GM12873 (cell line): ENCODE measurements around the gene TEF.

Experiments used
- CTCF ChIP-seq: IDR thresholded peaks from 2 replicates; pipeline ENCODE4 v1.5.1; 2012; ENCODE audit warnings: low read depth, mild to moderate bottlenecking, moderate library complexity, low read length, control low read depth; ENCODE audit not compliant: insufficient read depth; ENCODE audit errors: missing control alignments

The TEF gene

DNA sequence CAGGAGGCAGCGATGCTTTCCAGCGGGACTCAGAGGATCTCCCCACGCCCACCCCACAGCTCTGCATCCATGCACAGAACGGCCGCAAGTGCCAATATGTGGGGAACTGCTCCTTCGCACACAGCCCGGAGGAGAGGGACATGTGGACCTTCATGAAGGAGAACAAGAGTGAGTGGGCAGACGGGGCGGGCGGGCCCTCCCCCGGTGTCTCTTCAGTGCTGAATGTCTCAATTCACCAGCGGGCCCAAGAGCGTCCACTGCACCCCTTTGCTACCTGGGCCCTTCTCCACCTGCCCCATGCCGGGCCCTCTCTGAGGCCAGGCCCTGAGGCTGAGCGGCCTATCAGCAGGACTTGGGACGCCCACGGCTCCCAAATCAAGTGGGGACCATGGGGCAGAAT, 25.8 kb upstream of the TEF start:
- no peak for TF ChIP-seq CTCF

DNA sequence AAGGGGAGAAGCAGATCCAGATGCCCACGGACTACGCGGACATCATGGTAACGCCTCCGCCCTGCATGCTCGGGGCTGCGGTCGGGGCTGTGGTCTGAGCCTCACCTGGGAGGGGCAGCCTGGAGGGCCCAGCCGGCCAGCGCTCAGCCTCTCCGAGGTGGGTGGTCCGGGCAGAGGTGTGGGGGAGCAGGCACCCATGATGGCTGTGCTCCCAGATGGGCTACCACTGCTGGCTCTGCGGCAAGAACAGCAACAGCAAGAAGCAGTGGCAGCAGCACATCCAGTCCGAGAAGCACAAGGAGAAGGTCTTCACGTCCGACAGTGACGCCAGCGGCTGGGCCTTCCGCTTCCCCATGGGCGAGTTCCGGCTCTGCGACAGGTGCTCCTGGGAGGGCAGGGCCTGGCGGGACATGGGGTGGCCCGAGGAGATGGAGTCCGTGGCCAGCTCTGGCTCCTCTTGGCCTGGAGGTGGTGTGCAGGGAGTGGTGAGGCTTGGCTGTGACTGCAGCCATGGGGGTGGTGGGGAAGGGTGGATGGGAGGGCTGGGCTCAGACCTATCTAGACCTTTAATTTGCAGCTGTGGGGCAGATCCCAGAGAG, 25.2 kb upstream of the TEF start:
- TF ChIP-seq CTCF = no peak

DNA sequence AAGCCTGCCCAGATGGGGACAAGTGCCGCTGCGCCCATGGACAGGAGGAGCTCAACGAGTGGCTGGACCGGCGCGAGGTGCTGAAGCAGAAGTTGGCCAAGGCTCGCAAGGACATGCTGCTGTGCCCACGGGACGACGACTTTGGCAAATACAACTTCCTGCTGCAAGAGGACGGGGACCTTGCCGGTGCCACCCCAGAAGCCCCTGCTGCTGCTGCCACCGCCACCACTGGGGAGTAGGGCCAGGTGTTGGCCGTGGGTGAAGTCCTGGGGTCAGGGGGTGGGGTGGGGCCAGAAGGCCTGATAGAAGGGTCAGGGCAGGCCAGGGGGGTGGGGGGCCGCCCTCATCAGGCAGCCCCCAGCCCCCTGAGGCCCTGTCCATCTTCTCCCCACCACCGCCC, 24.6 kb upstream of the TEF start:
- no peak for TF ChIP-seq CTCF

DNA sequence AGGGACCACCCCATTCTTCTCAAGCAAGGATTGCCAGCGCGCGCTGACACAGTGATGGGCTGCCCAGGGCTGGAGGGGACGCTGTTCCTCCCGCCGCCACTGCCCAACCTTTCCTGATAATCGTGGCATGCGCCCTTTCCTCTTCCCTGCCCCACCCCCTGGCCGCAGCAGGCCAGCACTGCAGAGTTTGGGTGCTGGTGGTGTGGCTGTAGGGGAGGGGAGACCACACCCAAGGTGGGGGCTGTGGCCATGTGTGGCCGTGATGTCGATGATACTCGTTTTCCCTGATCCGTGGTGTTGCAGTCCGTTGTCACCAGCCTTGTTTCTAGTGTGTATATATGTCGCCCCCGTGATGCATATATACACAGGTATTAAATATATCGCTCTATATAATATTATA, 22.8 kb upstream of the TEF start:
- no peak for TF ChIP-seq CTCF

- no peak for TF ChIP-seq CTCF
These were observed 22.4 kb upstream of the TEF start for GRCh38 chr22:41359376-41359775.

DNA sequence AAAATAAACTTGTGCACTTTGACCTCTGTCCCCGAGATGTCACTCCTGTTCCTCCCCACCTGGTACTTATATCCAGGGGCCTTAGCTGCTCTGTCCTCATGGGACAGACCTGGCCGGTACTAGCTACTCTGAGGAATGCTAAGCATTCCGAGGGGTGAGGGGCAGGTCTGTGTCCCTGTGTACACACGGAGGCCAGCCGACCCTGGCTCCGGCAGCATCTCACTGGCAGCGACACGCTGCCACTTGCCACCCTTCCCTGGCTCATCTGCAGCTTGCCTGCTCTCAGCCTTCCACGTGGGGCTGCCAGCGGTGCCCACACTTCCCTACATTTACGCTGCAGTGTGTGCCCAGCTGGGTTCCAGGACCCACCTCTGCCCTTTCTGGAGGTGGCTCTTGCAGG, 21.6 kb upstream of the TEF start:
- no peak for TF ChIP-seq CTCF

GRCh38 chr22:41361716-41362310, 19.9 kb upstream of the TEF start:
- no peak for TF ChIP-seq CTCF
